IPS-18c (cell line): Measurements from ENCODE around the gene HSD3B7.

Experiments used
- H3K4me3 ChIP-seq: 2 replicates; pipeline ENCODE4 v1.7.0; 2013; ENCODE audit warnings: low read depth, mild to moderate bottlenecking, low read length, moderate library complexity; ENCODE audit not compliant: insufficient read depth
- H3K9me3 ChIP-seq: one replicate; pipeline ENCODE4 v1.6.1; 2013; ENCODE audit warnings: mild to moderate bottlenecking, low read length, moderate library complexity; ENCODE audit not compliant: control insufficient read depth, insufficient read depth

Gene HSD3B7

DNA sequence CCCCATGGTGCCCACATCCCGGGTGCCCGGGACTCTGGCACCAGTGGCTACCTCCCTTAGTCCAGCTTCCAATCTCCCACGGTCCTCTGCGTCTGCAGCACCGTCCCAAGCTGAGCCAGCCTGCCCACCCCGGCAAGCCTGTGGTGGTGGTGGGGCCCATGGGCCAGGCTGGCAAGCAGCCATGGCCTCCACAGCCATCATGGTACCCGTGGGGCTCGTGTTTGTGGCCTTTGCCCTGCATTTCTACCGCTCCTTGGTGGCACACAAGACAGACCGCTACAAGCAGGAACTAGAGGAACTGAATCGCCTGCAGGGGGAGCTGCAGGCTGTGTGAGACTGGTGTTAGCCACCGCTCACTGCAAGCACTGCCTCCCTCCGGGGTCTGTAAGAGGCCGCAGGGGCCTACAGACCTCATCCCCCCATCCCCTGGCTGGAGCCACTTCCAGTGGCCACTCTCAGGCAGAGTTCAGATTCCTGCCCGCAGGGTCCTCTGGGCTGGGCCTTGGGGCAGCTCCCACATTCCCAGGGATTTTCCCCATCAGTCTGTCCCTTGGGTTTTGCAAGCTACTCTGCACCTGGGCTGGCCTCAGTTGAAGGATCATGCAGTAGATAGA is 31.4 kb upstream of the HSD3B7 start:
- no peaks in the 10 kb centered on the region for H3K9me3 ChIP-seq
- H3K4me3 ChIP-seq: no peak overlapping the region

DNA sequence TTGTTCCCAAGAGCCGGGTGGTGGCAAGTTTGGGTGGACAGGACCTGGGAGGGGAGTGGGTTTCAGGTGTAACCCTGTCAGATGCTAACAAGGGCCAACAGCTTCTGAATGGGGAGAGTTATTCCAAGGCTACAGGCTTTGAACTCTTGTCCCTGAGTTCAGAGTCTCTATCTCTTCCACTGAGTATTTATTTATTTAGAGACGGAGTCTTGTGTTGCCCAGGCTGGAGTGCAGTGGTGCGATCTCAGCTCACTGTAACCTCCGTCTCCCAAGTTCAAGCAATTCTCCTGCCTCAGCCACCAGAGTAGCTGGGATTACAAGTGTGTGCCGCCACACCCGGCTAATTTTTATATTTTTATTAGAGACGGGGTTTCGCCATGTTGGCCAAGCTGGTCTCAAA is 30.0 kb upstream of the HSD3B7 start:
- H3K9me3 ChIP-seq: no peaks in the 10 kb centered on the region

DNA sequence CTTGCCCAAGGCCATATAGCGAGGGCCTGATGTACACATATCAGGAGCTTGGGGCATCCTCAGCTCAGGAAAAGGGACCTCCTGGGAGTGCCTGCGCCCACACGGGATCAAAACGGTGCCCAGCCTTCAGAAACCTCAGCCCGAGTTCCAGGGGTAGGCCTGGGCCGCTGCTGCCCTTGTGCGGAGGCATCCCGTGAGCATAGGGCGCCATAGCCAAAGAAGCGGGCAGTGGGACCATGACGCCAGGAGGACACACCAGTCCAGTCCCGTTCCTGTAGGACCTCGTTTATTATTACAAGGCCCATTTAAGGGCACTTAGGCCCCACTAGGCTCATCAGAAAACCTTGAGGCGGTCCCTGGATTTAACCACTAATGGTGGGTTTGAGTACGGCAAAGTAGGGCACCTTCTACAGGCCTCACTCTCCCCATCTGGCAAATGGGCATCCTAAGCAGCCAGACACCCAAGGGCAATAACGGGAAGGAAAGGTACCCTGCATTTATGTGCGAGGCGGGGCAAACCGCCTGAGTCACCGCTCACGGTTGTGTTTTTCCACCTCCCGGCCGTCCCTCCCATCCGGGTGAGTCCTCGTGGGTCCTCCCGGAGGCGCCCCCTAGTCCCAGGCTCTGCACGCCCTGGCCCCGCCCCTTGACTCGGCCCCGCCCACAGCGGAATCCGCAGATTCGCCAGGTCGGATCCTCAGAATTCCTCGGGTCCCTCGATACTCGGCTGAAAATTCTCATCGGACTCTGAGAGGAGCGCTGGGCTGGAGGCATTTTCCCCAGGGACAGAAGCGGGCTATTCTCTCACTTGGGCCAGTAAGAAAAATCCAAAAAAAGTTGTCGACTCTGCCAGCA is 28.2 kb upstream of the HSD3B7 start:
- no peaks in the 10 kb centered on the region for H3K9me3 ChIP-seq
- H3K4me3 ChIP-seq: peak overlapping the region; percentile 100

More for the DNA sequence above, 30.0 kb upstream of the HSD3B7 start:
- H3K4me3 ChIP-seq: no peak overlapping the region

DNA sequence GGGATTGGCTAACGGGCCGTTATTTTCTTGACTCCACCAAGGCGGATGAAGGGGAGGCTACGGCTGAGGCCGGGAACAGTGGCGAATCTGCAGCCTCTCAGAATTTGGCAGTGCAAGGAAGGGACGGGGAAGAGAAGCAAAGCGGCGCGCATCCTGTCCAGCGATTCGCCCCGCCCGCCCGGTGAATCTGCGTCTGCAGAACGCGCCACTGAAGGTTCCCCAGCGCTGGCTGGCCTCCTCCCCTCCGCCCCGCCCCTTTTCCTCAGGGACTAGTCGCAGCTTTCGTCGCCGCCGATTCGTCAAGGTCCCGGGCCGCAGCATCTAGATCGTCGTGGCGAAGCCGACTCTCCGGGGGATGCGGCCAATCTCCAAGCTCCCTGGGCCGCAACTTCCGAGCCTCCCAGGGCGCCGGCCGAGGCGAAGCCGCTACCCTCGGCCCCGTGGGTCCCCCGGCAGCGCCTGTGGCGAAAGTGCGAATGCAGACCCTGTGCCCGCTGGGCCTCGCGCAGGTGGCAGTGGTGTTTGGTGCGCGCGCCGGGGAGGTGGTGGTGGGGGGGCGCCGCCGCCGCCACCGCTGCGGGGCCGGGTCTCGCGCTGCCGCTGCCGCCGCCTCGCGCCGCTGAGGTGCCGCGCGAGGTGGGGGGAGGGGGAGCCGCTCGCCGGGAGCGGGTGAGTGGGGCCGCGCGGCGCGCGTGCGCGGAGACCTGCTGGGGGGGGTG is 27.4 kb upstream of the HSD3B7 start, which contains the start of gene SETD1A:
SETD1A (plus strand) TSS at position 299 of the 719 bp plus-strand sequence. CDS start 978 bp downstream, outside the sequence.
- Histone ChIP-seq H3K9me3 (no peaks in the 10 kb centered on the region), H3K4me3 (peak within 1 kb of the TSS; percentile 100)

DNA sequence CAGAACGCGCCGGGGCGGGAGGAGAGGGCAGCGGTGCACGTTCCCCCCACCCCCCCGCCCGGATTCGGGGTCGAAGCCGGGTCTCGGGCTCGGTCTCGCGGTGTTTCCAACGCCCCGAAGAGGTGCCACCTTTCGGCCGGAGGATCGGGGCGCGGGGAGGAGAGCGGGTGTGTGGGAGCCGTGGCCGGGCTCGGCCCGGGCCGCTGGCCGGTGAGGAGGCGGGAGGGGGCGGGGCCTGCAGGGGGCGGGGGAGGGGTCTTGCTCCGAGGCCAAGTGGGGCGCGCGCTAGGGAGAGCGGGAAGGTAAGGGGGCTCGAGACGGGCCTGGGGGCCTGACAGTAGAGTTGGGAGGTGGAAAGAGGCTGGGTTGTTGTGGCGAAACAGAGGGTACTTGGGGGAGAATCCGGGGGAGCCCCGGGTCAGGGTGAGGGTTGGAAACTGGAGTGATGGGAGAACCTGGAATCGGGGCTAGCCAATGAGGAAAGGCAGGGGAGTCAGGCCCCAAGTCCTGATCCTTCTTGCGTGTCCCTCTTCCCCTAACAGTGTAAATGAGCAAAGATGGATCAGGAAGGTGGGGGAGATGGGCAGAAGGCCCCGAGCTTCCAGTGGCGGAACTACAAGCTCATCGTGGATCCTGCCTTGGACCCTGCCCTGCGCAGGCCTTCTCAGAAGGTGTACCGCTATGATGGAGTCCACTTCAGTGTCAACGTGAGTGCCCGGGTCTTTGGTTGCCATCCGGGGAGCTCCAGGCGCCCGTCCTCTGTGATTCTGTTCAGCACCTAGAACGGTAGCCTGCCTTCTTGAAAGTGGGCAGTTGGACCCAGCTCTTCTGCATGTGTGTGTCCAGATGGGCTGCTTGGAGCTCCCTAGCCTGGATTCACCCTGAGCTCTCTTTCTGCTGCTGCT is 26.6 kb upstream of the HSD3B7 start:
- H3K9me3 ChIP-seq: no peaks in the 10 kb centered on the region
- H3K4me3 ChIP-seq: peak overlapping the region; percentile 100

DNA sequence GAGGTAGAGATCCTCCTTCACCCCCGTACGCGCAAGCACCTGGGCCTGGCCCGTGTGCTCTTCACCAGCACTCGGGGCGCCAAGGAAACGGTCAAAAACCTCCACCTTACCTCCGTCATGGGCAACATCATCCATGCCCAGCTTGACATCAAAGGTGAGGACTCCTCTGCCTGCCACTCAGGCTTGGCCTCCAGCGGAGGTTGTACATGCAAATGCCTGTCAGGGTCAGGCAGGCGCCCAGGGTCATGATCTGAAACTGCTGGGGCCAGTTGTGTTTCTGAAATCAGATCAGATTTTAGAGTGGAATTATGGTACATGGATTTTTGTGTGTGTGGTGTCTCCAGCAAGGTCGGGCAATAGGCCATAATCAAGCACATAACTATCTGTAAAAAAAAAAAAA is 23.6 kb upstream of the HSD3B7 start:
- H3K4me3 ChIP-seq: no peak overlapping the region
- no peaks in the 10 kb centered on the region for H3K9me3 ChIP-seq

DNA sequence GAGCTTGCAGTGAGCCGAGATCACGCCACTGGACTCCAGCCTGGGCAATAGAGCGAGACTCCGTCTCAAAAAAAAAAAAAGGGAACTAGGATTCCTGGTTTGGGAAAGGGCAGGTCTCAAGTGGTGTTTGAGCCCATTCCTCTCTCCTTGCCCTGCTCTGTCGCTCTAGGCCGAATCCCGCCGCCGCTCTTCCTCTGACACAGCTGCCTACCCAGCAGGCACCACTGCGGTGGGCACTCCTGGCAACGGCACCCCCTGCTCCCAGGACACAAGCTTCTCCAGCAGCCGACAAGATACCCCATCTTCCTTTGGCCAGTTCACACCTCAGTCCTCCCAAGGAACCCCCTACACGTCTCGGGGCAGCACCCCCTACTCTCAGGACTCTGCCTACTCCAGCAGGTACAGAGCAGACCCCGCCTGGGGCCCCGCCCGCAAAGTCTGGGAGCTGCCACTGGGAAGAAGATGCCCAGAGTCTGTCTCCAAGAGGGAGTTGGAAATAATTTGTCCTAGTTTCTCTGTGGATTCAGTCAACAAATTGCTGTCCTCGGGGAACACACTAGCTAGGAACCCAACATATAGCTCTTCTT is 21.0 kb upstream of the HSD3B7 start:
- Histone ChIP-seq H3K9me3 (no peaks in the 10 kb centered on the region), H3K4me3 (no peak overlapping the region)

DNA sequence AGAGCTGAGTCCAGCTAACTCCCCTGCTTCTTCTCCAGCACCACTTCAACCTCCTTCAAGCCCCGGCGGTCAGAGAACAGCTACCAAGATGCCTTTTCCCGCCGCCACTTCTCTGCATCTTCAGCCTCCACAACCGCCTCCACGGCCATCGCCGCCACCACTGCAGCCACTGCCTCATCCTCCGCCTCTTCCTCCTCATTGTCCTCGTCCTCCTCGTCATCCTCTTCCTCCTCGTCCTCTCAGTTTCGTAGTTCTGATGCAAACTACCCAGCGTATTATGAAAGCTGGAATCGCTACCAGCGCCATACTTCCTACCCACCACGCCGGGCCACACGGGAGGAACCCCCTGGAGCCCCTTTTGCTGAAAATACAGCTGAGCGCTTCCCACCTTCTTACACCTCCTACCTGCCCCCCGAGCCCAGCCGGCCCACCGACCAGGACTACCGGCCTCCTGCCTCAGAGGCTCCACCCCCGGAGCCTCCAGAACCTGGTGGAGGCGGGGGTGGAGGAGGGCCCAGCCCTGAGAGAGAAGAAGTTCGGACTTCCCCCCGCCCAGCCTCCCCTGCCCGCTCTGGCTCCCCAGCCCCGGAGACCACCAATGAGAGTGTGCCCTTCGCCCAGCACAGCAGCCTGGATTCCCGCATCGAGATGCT is 20.3 kb upstream of the HSD3B7 start:
- H3K9me3 ChIP-seq: no peaks in the 10 kb centered on the region
- H3K4me3 ChIP-seq: no peak overlapping the region

DNA sequence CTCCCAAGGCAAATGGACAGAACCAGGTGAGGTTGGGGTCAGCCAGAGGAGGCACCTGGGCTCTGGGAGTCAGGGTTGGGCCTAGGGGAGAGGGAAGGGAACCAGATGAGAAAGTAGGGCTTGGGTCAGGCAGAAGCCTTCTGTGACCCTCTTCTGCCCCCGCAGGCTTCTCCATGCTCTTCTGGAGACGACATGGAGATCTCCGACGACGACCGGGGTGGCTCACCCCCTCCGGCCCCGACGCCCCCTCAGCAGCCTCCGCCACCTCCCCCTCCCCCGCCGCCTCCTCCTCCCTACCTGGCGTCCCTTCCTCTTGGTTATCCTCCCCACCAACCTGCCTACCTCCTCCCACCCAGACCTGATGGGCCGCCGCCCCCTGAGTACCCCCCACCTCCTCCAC is 19.6 kb upstream of the HSD3B7 start:
- Histone ChIP-seq H3K4me3 (no peak overlapping the region), H3K9me3 (no peaks in the 10 kb centered on the region)

DNA sequence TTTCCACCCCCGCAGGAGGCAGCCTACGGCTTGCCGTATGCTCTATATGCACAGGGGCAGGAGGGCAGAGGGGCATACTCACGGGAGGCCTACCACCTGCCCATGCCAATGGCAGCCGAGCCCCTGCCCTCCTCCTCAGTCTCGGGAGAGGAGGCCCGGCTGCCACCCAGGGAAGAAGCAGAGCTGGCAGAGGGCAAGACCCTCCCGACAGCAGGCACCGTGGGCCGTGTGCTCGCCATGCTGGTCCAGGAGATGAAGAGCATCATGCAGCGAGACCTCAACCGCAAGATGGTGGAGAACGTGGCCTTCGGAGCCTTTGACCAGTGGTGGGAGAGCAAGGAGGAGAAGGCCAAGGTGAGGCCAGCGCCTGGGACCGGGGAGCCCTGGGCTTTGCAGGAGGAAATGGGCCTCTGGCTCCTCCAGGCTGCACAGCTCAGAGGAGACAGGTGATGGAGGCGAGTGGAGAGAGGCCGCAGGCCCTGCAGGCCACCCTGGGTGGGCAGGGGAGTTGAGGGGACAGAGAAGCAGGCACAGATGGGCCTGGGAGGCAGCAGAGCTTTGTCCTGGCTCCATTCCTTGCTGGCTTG is 18.9 kb upstream of the HSD3B7 start:
- no peaks in the 10 kb centered on the region for H3K9me3 ChIP-seq
- no peak overlapping the region for H3K4me3 ChIP-seq

DNA sequence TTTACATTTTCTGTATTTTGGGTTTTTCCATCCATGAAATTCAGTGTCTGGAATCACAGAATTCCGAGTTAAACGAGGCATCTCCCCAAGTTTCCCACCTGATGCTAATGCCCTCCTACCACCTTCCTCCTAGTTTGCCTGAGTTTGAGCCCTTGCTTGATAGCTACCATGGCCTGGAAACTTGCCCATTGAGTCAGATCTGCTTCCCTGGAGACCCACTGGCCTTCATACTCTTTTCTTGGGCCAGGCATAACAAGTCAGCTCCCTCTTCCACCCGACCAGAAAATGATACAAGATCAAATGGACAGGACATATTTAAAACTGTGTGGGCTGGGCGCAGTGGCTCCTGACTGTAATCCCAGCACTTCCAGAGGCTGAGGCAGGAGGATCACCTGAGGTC is 17.2 kb upstream of the HSD3B7 start:
- H3K9me3 ChIP-seq: no peaks in the 10 kb centered on the region
- H3K4me3 ChIP-seq: no peak overlapping the region

DNA sequence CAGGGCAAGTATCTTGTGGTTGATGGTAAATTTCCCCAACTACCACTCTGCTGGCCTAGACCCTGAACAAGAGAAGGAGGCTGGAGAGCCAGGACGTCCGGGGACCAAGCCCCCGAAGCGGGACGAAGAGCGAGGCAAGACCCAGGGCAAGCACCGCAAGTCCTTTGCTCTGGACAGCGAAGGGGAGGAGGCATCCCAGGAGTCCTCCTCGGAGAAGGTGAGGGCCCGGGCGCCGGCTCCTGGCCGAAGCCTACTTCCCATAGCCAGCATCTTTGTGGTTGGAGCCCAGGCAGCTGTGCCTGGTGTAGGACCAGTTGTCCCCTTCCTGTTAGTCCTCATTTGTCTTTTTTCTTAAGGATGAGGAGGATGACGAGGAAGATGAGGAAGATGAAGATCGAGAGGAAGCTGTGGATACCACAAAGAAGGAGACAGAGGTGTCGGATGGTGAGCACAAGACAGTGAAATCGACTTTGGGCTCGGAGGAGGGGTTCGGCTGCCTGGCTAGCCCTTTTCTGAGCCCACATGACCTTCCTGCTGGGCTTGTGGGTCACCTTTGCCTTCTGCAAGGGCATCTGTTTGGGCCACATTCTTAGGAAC is 15.7 kb upstream of the HSD3B7 start:
- no peaks in the 10 kb centered on the region for H3K9me3 ChIP-seq
- no peak overlapping the region for H3K4me3 ChIP-seq

DNA sequence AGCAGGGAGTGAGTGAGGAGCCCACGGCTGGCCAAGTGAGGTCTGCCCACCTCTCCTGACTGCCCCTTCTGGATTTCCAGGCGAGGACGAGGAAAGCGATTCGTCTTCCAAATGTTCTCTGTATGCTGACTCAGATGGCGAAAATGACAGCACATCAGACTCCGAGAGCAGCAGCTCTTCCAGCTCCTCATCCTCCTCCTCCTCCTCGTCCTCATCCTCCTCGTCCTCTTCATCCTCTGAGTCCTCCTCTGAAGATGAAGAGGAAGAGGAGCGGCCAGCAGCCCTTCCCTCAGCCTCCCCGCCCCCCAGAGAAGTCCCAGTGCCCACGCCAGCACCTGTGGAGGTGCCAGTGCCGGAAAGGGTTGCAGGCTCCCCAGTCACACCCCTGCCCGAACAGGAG is 13.7 kb upstream of the HSD3B7 start:
- Histone ChIP-seq H3K4me3 (no peak overlapping the region), H3K9me3 (no peaks in the 10 kb centered on the region)

DNA sequence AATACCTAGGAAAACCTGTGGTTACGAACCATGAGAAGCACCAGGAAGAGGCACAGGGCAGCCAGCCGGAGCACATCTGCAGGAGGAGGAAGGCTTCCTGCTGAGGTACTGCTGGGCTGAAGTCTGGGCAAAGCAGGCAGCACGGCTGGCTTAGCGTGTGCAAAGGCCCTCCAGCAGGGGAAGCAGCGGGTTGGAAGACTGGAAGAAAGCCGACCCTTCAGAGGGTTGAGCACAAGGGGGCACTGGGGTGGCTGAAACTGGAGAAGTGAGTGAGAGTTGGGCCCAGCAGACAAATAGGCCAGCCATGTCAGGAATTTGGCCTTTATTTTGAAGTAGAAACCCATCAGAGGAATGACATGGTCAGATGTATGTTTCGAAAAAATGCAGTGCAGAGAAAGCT is 12.1 kb upstream of the HSD3B7 start:
- H3K9me3 ChIP-seq: no peaks in the 10 kb centered on the region
- H3K4me3 ChIP-seq: no peak overlapping the region

DNA sequence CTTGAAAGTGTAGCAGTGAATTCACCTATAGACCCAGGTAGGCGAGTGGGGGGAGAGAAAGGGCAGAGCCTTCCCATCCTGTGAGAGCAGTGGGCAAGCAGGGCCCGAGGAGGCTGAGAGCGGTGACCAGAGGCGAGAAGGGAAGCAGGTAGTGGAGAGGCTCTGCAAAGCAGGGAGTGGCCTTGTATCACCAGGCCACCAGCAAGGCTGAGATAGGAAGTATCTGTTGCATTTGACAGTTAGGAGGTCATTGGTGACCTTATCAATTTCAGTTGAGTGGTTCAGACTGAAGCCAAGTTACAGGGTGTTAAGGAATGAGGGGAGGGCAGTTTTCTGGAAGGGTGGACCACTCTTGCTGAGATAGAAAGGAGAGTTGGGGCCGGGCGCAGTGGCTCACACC is 10.7 kb upstream of the HSD3B7 start:
- Histone ChIP-seq H3K4me3 (no peak overlapping the region), H3K9me3 (no peaks in the 10 kb centered on the region)

DNA sequence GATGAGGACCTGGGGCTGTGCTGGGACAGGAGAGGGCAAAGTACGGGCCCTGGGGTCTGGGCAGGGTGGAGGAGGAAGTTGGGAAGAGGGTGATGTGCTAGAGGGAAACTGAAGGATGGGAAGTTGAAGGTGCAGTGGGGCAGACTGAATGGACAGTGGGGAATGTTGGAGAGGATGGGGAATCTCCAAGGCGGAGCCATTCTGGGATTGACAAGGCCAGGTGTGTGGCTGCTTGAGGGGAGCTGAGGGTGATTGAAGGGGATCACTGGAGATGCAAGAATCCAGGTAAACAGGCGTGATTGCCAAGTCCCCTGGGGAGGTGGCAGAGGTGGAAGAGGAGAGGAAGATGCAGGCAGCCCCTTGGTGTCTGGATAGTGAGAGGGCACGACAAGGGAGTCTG is 8.5 kb upstream of the HSD3B7 start:
- H3K9me3 ChIP-seq: no peaks in the 10 kb centered on the region
- no peak overlapping the region for H3K4me3 ChIP-seq
